Embryonic facial prominence (tissue), 1 donor: ENCODE results near the gene SFT2D2.
"Not testable (repeated sequence)": the region's sequence is repeated elsewhere in the genome, so short reads cannot be mapped to it uniquely, and the experiment has no call there.

Experiments used
- DNase-seq: peaks from one replicate; pipeline ENCODE4 v3.0.0-alpha.2; 2016; ENCODE audit errors: extremely low spot score

The SFT2D2 gene

DNA sequence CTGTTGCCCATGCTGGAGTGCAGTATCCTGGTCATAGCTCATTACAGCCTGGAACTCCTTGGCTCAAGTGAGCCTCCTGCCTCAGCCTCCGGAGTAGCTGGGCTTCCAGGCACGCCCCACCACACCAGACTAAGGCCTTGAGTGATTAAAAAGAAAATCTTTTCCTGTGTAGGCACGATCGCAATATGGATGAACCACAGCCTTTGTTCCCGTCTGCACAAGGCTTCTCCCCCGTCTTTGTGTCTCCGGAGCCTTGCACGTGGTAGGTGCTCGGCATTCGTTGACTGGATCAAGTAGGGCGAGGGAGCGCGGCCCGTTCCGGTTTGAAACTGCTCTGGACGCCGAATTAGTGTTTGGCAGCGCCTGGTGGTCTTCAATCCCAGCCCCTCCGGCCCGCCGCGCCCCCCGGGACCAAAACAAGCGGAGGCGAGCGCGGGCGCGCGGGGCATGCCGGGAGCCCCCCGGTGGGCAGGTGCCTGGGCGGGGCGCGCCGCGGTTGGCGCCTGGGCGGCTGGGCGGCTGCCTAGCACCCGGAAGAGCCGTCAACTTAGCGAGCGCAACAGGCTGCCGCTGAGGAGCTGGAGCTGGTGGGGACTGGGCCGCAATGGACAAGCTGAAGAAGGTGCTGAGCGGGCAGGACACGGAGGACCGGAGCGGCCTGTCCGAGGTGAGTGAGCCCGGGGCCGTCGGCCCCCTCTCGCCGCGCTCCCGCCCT lies at the start of gene SFT2D2:
SFT2D2 (plus strand) TSS at position 529 of the 715 bp plus-strand sequence; CDS start at position 605, 76 bp downstream.
- DNase-seq: peak; percentile 64

DNA sequence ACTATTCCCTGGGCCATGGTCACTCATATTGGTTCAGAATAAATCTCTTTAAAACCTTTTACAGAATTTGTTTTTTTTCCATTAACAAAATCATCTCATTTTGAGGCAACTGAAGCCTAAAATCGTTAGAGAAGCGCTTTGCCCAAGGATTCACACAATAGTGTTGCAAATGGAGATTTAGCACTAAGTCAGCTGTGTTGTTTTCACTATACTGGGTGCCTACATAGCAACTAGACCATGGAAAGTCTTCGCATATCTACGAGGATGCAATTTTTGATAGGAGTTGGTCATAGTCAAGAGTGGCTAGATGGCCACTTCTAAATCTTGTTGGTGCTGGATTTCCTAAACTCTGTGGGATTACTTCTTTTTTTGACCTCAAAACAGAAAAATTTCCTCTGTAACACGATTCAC lies 47.6 kb upstream of the SFT2D2 start:
- no peak for DNase-seq

DNA sequence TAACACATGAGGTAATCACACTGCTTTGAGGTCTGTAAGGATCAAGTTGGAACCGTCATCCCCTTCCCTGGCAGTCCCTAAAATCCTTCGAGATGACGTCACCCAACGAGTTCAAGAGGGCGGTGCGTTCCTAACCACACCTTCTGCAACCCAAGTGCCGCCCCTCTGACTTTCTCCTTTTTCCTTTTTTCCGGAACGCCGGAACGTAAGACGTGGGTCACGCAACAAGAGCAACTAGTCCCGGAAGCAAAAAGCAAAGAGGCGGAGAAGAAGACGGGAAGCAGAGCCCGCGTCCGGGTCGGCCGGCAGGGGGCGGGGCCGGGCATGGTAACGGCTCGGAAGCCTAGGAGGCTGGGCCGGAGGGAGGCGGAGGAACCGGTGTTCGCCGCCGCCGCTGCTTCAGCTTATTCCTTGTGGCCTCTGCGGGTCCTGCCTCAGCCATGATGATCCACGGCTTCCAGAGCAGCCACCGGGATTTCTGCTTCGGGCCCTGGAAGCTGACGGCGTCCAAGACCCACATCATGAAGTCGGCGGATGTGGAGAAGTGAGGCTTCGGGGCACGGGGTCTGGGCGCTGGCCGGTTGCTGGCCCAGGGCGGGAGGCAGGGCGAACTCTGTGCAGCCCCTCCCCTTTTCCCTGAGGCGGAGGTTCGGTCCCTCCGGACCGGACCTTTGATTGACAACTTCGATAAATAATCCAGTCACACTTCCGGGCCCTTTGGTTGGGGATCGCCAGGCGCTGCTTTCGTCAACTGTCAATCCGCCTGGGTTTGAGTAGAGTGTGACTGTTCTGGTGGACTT lies 47.0 kb upstream of the SFT2D2 start, which contains the start of gene TIPRL:
TIPRL (plus strand) TSS at position 325 of the 800 bp plus-strand sequence; CDS start at position 441, 116 bp downstream.
- peak; percentile 95 for DNase-seq

DNA sequence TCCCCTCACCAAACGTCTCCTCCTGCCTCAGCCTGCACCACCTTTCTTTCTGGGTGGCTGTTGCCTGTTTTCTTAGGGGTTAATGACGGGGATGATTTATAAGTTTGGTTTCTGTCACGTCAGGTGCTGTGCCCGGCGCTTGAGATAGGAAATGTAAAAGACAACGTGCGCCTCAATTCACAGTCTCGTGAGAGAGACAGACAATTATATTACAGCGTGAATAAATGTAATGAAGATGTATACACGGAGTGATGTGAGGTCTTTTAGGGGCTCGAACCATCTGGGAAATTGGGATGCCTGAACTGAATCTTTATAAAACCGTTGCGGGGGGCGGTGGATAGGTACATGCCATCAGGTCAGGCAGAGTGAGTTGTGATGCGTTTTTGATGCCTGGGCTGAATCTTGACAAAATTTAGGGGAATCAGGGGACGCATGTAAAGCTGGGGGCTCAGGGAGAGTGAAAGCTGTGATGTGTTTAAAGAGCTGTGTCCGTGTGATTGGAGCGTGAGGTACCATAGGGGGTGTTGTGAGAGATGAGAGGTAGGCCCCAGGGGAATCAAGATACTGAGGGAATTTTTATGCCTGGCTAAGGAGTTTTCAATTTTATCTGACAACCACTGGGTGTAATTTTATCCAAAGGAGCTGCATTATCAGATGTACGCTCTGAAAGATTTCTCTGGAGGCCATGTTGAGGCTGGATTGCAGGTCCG lies 46.2 kb upstream of the SFT2D2 start:
- no peak for DNase-seq

DNA sequence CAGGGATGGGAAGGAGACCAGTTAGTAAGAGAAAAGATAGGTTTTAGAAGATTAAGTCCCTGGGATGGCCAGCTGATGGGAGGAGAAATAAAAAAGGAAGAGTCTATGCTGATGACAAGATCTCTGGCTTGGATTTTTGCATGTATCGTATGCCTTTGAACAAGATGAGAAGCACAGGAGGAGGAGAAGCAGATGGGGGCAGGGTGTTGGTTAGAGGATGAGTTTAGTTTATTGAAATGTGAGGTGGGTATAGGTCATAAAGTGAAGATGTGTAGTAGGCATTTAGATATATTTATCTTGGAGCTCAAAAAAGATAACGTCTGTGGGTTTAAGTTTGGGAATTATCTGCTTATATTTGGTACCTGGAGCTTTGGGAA lies 45.7 kb upstream of the SFT2D2 start:
- DNase-seq: no peak

DNA sequence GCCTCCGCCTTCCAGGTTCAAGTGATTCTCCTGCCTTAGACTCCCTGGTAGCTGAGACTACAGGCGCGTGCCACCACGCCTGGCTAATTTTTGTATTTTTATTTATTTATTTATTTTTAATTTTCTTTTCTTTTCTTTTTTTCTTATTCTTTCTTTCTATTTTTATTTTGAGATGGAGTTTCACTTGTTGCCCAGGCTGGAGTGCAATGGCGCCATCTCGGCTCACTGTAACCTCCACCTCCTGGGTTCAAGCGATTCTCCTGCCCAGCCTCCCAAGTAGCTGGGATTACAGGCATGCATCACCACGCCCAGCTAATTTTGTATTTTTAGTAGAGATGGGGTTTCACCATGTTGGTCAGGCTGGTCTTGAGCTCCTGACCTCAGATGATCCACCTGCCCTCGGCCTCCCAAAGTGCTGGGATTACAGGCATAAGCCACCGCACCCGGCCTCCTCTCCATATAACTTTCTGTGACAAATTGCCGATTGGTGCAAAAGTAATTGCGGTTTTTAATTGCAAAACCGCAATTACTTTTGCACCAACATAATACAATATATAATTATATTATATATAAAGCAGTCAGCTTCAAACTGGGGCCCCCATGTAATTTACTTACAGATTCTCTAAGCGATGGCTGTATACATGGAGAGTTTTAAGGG lies 44.6 kb upstream of the SFT2D2 start:
- not testable (repeated sequence) for DNase-seq

DNA sequence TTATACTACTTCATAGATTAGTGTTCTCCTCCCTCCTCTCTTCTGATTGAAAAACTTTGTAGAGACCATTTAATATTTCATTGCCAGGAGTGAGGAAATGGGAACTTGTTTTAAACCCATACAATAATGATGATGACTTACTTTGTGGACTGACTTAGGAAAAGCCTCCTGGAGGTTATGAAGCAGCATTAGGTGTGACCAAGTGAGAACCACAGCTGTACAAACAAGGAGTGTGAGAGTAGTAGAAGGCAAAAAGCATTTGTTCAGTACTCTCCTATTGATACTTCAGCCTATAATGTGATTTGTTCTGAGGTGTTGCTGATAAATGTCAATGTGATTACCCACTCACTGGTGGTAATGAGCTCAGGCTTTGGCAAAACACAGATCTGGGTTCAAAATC lies 38.6 kb upstream of the SFT2D2 start:
- no peak for DNase-seq

DNA sequence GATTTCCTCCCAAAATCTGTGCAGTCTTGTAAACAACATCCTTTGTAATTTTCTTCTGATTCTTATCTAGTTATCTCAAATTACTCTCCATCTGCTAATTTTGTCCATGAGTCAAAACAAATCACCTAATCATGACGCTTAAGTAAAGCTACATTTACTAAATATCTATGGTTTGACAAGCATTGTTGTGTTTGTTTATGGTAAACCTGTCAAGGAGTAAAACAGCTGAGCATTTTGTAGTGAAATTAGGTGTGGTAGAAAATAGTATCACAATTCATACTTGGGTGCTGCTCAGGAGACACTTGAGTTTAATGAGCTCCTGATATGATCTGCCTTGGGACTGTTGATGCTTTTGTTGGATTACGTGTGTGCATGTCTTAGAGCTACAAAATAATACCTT lies 35.4 kb upstream of the SFT2D2 start:
- no peak for DNase-seq

DNA sequence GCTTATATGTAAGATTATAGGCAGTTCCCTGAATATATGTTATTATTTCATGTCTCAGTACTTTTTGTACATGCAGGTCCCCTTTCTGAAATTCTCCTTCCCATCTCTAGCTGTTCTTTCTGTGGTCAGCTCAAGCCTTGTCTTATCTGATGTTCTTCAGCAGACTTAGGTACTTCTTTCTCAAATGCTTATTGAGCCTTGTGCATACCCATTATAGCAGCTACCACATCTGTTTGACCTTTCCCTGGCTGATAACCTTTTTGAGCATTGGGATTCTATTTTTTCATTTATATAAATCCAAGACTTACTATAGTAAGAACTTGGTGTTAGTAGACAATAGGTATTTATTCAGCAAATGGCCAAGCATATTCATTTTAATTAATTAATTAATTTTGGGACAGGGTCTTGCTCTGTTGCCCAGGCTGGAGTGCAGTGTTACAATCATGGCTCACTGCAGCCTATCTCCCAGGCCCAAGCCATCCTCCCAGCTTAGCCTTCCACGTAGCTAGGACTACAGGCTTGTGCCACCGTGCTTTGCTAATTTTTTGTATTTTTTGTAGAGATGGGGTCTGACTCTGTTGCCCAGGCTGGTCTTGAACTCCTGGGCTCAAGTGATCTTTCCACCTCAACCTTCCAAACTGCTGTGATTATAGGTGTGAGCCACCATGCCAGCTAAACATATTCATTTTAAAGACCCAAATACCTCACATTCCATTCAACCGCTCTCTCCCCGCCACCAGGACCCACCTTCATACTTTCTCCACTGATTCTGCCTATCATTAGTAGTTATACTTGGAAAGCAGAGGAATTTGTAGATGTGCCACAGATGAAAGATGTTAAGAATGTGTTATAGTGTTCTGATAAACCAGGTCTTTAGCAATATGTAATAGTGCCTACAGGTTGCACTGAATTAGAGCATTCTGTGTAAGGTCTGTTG lies 30.3 kb upstream of the SFT2D2 start:
- DNase-seq: no peak

DNA sequence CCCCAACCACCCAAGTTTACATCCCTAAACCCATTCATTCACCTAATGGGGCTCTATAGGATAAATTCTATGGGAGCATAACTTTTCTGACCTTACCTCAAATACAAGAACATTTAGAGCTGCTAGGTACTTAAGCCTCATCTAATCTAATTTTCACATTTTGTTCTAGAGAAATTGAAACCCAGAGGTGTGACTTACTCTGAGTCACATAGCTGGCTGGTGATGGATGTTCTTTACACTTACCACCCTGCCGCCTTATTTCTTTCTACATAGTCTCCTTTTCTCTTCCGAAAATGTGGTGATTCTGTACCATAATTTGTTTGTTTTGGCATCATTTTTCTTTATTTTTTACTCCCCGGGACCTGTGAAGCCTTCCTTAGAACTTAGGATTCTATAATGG lies 26.7 kb upstream of the SFT2D2 start:
- DNase-seq: no peak

DNA sequence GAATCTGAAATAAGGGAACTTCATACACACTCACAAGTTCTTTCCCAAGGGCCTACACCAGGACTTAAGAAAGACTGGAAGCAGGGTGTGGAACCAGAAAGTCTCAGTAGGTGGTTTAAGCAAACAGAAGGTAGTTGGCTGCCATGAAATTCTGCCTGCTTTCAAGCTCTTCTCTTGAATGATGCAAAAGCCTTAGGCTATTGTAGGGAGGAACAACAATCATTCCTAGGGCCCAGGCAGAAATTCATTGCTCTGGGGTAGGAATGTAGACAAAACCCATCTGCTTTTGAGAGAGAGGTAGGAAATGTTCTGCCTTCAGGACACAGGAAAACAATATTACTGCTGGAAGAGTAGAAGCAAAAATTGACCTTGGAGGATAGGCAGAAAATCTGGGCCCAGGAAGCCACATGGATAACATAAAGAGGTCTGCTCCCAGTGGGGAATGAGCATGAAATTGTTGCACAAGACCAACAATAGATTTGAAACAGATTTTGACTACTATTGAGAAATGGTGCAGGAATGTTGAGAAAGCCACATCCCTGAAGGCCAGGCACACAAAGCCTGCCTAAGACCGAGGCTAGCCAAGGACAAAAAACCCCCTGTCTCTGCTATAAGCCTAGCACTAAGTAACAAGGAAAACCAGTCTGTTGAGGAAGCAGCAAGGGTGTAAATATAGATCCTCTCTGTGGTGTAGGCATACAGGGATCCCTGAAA lies 22.7 kb upstream of the SFT2D2 start:
- DNase-seq: no peak

DNA sequence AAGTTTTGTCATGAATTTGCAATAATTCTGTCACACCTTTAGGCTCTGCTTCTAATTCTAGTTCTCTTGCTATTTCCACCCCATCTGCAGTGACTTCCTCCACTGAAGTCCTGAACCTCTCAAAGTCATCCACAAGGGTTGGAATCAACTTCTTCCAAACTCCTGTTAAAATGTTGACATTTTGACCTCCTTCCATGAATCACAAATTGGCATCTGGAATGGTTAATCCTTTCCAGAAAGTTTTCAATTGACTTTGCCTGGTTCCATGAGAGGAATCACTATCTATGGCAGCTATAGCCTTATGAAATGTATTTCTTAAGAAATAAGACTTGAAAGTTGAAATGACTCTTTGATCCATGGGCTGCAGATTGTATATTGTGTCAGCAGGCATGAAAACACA lies 19.7 kb upstream of the SFT2D2 start:
- no peak for DNase-seq

DNA sequence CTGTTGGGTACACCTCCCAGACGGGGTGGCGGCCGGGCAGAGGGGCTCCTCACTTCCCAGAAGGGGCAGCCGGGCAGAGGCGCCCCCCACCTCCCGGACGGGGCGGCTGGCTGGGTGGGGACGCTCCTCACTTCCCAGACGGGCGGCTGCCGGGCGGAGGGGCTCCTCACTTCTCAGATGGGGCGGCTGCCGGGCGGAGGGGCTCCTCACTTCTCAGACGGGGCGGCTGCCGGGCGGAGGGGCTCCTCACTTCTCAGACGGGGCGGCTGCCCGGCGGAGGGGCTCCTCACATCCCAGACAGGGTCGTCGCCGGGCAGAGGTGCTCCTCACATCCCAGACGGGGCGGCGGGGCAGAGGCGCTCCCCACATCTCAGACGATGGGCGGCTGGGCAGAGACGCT lies 18.1 kb upstream of the SFT2D2 start:
- not testable (repeated sequence) for DNase-seq

DNA sequence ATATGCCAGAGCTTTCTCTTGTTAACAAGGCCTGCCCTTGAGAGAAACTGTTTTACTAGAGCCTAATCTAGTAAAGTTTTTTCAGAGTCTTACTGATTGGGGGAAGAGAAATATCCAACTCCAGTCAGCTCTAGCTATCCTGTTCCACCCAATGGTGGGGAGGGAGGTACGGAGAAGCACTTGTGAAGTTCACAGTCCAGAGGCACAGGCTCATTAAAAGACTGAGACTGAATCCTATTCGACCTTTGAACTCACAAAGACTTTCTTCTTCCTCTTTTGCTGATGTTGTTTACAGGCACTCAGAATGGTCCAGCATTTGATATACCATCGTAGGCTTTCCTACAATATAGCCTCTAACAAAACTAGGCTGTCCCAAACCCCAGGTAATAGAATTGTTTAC lies 15.5 kb upstream of the SFT2D2 start:
- DNase-seq: no peak

DNA sequence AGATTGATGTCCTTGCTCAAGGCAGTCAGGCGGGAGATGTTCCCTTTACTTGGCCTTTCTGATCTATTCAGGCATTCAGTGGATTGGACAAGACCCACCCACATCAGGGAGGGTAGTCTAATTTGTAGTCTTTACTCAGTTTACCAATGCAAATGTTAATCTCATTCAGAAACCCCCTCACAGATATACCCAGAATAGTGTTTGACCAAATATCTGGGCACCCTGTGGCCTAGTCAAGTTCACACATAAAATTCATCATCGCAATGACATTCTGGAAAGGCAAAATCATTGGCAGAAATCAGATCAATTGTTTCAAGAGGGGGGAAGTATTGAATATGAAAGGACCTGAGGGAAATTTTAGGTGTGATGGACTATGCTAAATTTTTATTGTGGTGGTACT lies 12.5 kb upstream of the SFT2D2 start:
- no peak for DNase-seq

DNA sequence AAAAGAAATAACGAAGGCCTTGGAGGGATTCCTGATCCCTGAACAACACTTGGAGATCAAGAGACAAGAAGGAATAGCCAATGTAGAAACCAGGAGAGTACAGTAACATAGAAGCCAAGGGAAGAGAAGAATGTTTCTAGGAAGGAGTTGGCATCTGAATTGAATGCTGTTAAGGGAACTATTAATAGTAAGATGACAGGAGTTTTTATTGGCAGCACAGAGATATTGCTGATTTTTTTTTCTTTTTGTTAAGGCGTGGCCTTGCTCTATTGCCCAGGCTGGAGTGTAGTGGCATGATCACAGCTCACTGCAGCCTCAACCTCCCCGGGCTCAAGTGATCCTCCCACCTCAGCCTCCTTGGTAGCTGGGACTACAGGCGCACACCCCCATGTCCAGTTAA lies 9.6 kb upstream of the SFT2D2 start:
- DNase-seq: no peak

DNA sequence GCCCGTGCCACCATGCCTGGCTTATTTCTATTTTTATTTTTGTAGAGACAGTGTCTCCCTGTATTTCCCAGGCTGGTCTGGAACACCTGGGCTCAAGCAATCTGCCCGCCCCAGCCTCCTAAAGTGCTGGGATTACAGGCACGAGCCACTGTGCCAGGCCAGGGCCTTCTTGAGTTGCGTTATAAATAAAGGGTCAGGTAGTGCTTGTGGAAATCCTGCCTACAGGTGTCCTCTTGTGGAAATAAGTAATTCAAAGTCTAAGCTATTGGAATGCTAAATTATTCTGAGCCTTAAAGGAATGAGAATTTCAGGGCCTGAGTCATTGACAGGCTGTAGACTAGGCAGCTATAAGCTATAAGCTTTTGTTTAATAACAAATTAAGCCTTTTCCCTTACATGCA lies 8.1 kb upstream of the SFT2D2 start:
- DNase-seq: no peak

DNA sequence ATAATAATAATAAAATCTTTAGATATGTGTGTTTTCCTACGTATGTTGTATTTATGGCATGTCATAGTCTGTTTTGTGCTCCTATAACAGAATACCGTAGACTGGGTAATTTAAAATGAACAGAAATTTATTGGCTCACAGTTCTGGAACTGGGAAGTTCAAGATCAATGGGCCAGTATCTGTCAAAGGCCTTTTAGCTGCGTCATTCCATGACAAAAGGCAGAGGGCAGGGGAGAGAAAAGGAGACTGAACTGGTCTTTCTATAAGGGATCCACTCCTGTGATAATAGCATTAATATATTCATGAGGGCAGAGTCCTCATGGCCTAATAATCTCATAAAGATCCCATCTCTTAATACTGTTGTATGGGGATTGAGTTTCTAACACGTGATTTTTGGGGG lies 7.1 kb upstream of the SFT2D2 start:
- no peak for DNase-seq

DNA sequence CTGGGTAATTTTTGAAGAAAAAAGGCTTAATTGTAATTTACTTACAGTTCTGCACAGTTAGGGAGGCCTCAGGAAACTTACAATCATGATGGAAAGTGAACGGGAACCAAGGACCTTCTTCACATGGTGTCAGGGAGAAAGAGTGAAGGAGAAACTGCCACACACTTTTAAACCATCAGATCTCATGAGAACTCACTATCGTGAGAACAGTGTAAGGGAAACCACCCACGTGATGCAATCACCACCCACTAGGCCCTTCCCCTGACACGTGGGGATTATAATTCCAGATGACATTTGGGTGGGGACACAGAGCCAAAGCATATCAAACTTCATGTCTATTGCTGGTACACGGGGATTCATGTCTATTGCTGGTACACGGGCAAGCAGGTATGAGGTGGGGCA lies 5.3 kb upstream of the SFT2D2 start:
- no peak for DNase-seq

DNA sequence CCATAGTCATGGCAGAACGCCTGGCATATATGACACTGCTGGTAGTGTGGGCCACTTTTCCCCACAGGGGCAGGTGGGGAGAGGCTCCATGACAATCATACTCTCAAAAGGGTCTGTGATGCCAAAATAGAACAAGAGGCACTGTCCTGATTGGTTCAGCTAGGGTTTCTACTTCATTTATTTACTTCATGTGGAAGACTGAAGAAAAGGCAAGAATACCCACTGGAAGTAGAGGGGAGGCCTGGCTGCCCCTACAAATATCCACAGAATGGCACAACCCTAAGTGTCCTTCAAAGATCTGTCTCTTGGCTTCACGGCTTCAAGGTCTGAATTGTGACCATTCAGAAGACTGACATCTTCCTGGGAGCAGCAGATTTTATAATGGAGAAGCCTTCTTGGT lies 4.5 kb upstream of the SFT2D2 start:
- DNase-seq: no peak
